Airway epithelial cell (primary cell): Measurements from ENCODE around the gene C9orf43. TPM values are rescaled to one million over a fixed set of nuclear protein-coding genes. Genes with fewer than 3 reads are reported as not detected.

ENCODE experiments used
- total RNA-seq: library from RNA; depleted of rRNA; stranded (reverse); fragments of >200 nt; gene quantifications from 2 replicates; pipeline ENCODE4 v1.2.3, GENCODE V29; 2015

The C9orf43 gene
- total RNA-seq: 0.09 and 0.35 TPM in 2 replicates

GRCh38 chr9:113410207-113410864, at the start of gene C9orf43, which contains the start of gene POLE3:
Gene C9orf43 (plus strand): TSS chr9:113410747. CDS start chr9:113413494, 2,747 bp downstream.
Gene POLE3 (minus strand): TSS chr9:113410675. CDS start chr9:113410293, 382 bp downstream.

GRCh38 chr9:113376634-113377567, 33.6 kb upstream of the C9orf43 start, which contains the start of gene HDHD3:
Gene HDHD3 (minus strand): TSS chr9:113376986. CDS start chr9:113374354, 2,632 bp downstream.

GRCh38 chr9:113401027-113401792, 9.3 kb upstream of the C9orf43 start, which contains the start of gene ALAD:
Gene ALAD (minus strand): TSS chr9:113401284. CDS start chr9:113393559, 7,725 bp downstream.

GRCh38 chr9:113463418-113464285, 53.1 kb downstream of the C9orf43 start, which contains the start of gene RGS3:
Gene RGS3 (plus strand): TSS chr9:113463727. CDS start chr9:113463803, 76 bp downstream.

Other genes starting within 250 kb of the C9orf43 start
- 10.9 and 17.1 TPM in 2 replicates for gene FKBP15, start 189.5 kb upstream of the C9orf43 start, total RNA-seq
- 11.3 and 17.5 TPM in 2 replicates for gene SLC31A1, start 189.2 kb upstream of the C9orf43 start, total RNA-seq
- gene CDC26, start 135.2 kb upstream of the C9orf43 start, total RNA-seq: 36.1 and 49.1 TPM in 2 replicates
- 31.2 and 33.0 TPM in 2 replicates for gene PRPF4, start 135.1 kb upstream of the C9orf43 start, total RNA-seq
- 0.21 TPM in 1 of 2 replicates, not detected in the other for gene RNF183, start 107.4 kb upstream of the C9orf43 start, total RNA-seq
- 0.33 and 1.7 TPM in 2 replicates for gene WDR31, start 70.5 kb upstream of the C9orf43 start, total RNA-seq
- gene BSPRY, start 61.2 kb upstream of the C9orf43 start, total RNA-seq: 15.2 and 15.3 TPM in 2 replicates
- 18.0 and 21.3 TPM in 2 replicates for gene HDHD3, start 33.8 kb upstream of the C9orf43 start, total RNA-seq
- 5.1 and 9.9 TPM in 2 replicates for gene ALAD, start 9.5 kb upstream of the C9orf43 start, total RNA-seq
- gene POLE3, start 72 bp upstream of the C9orf43 start, total RNA-seq: 62.2 and 67.4 TPM in 2 replicates
- 19.0 and 29.8 TPM in 2 replicates for gene RGS3, start 53.0 kb downstream of the C9orf43 start, total RNA-seq